H9 (cell line): Measurements from ENCODE around the gene SAP25. TPM values are rescaled to one million over a fixed set of nuclear protein-coding genes. Genes with fewer than 3 reads are reported as not detected.

Experiments used
- DNase-seq: peaks from one replicate; pipeline ENCODE4 v3.0.0-alpha.2; 2017
- H2AFZ ChIP-seq: one replicate; pipeline ENCODE4 v1.6.1; 2013; ENCODE audit warnings: mild to moderate bottlenecking, low read length, control low read depth, moderate library complexity
- H2AK5ac ChIP-seq: 2 replicates; pipeline ENCODE4 v1.6.1; 2013; ENCODE audit warnings: low read length, control low read depth, mixed read lengths; ENCODE audit not compliant: insufficient read length
- H2BK120ac ChIP-seq: one replicate; pipeline ENCODE4 v1.6.1; 2013; ENCODE audit warnings: low read depth, mild to moderate bottlenecking, low read length, control low read depth, inconsistent platforms; ENCODE audit not compliant: poor library complexity, severe bottlenecking
- H2BK12ac ChIP-seq: 2 replicates; pipeline ENCODE4 v1.6.1; 2013; ENCODE audit warnings: low read length, control low read depth, mixed read lengths, low read depth; ENCODE audit not compliant: insufficient read length
- H2BK15ac ChIP-seq: 2 replicates; pipeline ENCODE4 v1.6.1; 2013; ENCODE audit warnings: low read depth, low read length, control low read depth
- H2BK20ac ChIP-seq: one replicate; pipeline ENCODE4 v1.6.1; 2013; ENCODE audit warnings: low read depth, mild to moderate bottlenecking, low read length, control low read depth, inconsistent platforms; ENCODE audit not compliant: poor library complexity, severe bottlenecking
- H2BK5ac ChIP-seq: 2 replicates; pipeline ENCODE4 v1.6.1; 2013; ENCODE audit warnings: low read length, control low read depth, mixed read lengths; ENCODE audit not compliant: insufficient read length
- H3K14ac ChIP-seq: 2 replicates; pipeline ENCODE4 v1.6.1; 2013; ENCODE audit warnings: low read length, control low read depth; ENCODE audit not compliant: insufficient read depth
- H3K18ac ChIP-seq: 2 replicates; pipeline ENCODE4 v1.6.1; 2013; ENCODE audit warnings: low read depth, mild to moderate bottlenecking, mixed read lengths, low read length, control low read depth; ENCODE audit not compliant: insufficient read length
- H3K23ac ChIP-seq: 2 replicates; pipeline ENCODE4 v1.6.1; 2013; ENCODE audit warnings: low read length, control low read depth, mixed read lengths, low read depth; ENCODE audit not compliant: insufficient read length
- H3K23me2 ChIP-seq: 2 replicates; pipeline ENCODE4 v1.6.1; 2013; ENCODE audit warnings: low read depth, mild to moderate bottlenecking, mixed read lengths, low read length, control low read depth; ENCODE audit not compliant: insufficient read length, poor library complexity, severe bottlenecking
- H3K27ac ChIP-seq: 2 replicates; pipeline ENCODE4 v1.5.1; 2013; ENCODE audit warnings: low read length, control low read depth, mixed read lengths, low read depth; ENCODE audit not compliant: insufficient read length
- H3K27me3 ChIP-seq: 2 replicates; pipeline ENCODE4 v1.6.1; 2013; ENCODE audit warnings: low read length, control low read depth, inconsistent platforms; ENCODE audit not compliant: insufficient read depth
- H3K4ac ChIP-seq: 2 replicates; pipeline ENCODE4 v1.6.1; 2013; ENCODE audit warnings: low read depth, mild to moderate bottlenecking, control low read depth, inconsistent platforms, low read length, moderate library complexity
- H3K4me1 ChIP-seq: 2 replicates; pipeline ENCODE4 v1.6.1; 2013; ENCODE audit warnings: low read length, control low read depth, inconsistent platforms; ENCODE audit not compliant: insufficient read depth
- H3K4me2 ChIP-seq: 2 replicates; pipeline ENCODE4 v1.6.1; 2013; ENCODE audit warnings: low read length, control low read depth, mixed read lengths; ENCODE audit not compliant: insufficient read length, insufficient read depth
- H3K56ac ChIP-seq: 2 replicates; pipeline ENCODE4 v1.6.1; 2013; ENCODE audit warnings: low read depth, mild to moderate bottlenecking, mixed read lengths, low read length, control low read depth; ENCODE audit not compliant: insufficient read length
- H3K79me1 ChIP-seq: 2 replicates; pipeline ENCODE4 v1.6.1; 2013; ENCODE audit warnings: low read depth, mild to moderate bottlenecking, moderate library complexity, low read length, control low read depth, inconsistent platforms; ENCODE audit not compliant: insufficient read depth, poor library complexity, severe bottlenecking
- H3K79me2 ChIP-seq: 2 replicates; pipeline ENCODE4 v1.6.1; 2013; ENCODE audit warnings: low read length, control low read depth, inconsistent platforms; ENCODE audit not compliant: insufficient read depth
- H3K9ac ChIP-seq: 2 replicates; pipeline ENCODE4 v1.6.1; 2013; ENCODE audit warnings: low read length, control low read depth, mixed read lengths; ENCODE audit not compliant: insufficient read length; ENCODE audit errors: extremely low read depth
- H3K9me3 ChIP-seq: one replicate; pipeline ENCODE4 v1.6.1; 2013; ENCODE audit warnings: low read depth, low read length, inconsistent platforms; ENCODE audit not compliant: control insufficient read depth
- H3T11ph ChIP-seq: one replicate; pipeline ENCODE4 v1.6.1; 2013; ENCODE audit warnings: mild to moderate bottlenecking, low read length, control low read depth, inconsistent platforms
- H4K20me1 ChIP-seq: one replicate; pipeline ENCODE4 v1.6.1; 2013; ENCODE audit not compliant: control insufficient read depth, insufficient read length, insufficient read depth
- H4K5ac ChIP-seq: 2 replicates; pipeline ENCODE4 v1.6.1; 2013; ENCODE audit warnings: low read depth, mild to moderate bottlenecking, mixed read lengths, low read length, control low read depth; ENCODE audit not compliant: insufficient read length
- H4K8ac ChIP-seq: replicated peaks from 2 replicates; pipeline ENCODE4 v1.6.1; 2013; ENCODE audit warnings: low read length, control low read depth, mixed read lengths, low read depth; ENCODE audit not compliant: insufficient read length
- H4K91ac ChIP-seq: 2 replicates; pipeline ENCODE4 v1.6.1; 2013; ENCODE audit warnings: low read depth, mild to moderate bottlenecking, moderate library complexity, mixed read lengths, low read length, control low read depth; ENCODE audit not compliant: insufficient read length
- H3K27ac Mint-ChIP-seq, 3 experiments: 2 replicates in 2 of 3; 3 replicates in 1 of 3; pipeline ENCODE4 v1.8.0; 2020 to 2021; ENCODE audit warnings: mixed read lengths in 3 of 3, mild to moderate bottlenecking in 1 of 3, moderate library complexity in 1 of 3
- H3K27me3 Mint-ChIP-seq: 2 replicates; pipeline ENCODE4 v1.8.0; 2021; ENCODE audit warnings: low read depth, mild to moderate bottlenecking, moderate library complexity, mixed read lengths
- H3K36me3 Mint-ChIP-seq, 3 experiments: 2 replicates in 2 of 3; 3 replicates in 1 of 3; pipeline ENCODE4 v1.8.0; 2020 to 2021; ENCODE audit warnings: low read depth in 3 of 3, mixed read lengths in 3 of 3; ENCODE audit not compliant: insufficient read depth in 1 of 3
- H3K4me1 Mint-ChIP-seq, 2 experiments: 2 replicates each; pipeline ENCODE4 v1.8.0; 2020; ENCODE audit warnings: mixed read lengths in 2 of 2
- H3K4me3 Mint-ChIP-seq, 2 experiments: 2 replicates in 1 of 2; 3 replicates in 1 of 2; pipeline ENCODE4 v1.8.0; 2020 to 2021; ENCODE audit warnings: mild to moderate bottlenecking in 2 of 2, mixed read lengths in 2 of 2, moderate library complexity in 1 of 2
- H3K9me3 Mint-ChIP-seq, 2 experiments: 2 replicates in 1 of 2; 3 replicates in 1 of 2; pipeline ENCODE4 v1.8.0; 2020; ENCODE audit warnings: mild to moderate bottlenecking in 2 of 2, mixed read lengths in 2 of 2, moderate library complexity in 1 of 2
- WGBS: extraction: QIAGEN DNeasy Blood & Tissue Kit; methylation state at CpG from one replicate; pipeline ENCODE4 v1.1.7; 2013; ENCODE audit warnings: missing lambda C conversion rate, low lambda C conversion rate, mixed read lengths; ENCODE audit not compliant: insufficient read length; ENCODE audit errors: extremely low coverage; 5-methylcytosine and 5-hydroxymethylcytosine counted together
- total RNA-seq: library from RNA; stranded (reverse); gene quantifications from 2 replicates; pipeline ENCODE4 v1.2.1, GENCODE V29; 2021
- TF ChIP-seq, protein P1 (sequence below): fragments of 200-600 bp; sonication (generic); conservative IDR thresholded peaks from 3 replicates; pipeline ENCODE4 v1.8.0; 2021; ENCODE audit warnings: antibody characterized with exemption, mild to moderate bottlenecking

SAP25 gene
- total RNA-seq, 1 experiment from 2014 or later = 4.2 TPM

DNA sequence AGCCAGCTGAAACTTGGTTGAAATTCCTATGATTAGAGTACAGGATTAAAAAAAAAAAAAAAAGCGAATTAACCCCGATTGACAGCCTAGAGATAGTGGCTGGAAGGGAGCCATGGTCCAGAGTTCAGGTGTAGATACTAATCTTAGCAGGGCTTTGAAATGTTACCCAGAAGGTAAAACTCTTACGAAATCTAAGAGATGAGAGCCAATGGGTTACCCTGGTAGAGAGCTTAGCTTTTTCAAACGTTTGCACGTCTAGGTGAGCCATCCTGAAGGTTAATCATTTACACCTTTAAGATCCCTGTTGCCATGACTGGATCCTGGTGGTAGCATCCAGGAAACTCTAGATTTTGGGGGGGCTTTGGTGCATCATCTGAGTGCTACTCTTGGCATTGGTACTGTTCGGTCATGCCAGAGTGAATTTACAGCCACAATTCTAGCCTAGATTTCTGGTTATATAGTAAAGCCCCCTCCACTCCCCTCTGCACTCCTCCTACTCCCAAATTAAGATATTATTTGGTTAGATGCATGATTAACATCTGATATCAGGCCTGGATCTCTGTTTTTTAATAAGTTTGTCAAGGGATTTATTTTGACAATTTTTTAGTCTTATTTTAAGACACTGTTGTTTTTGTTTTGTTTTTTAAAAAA is 33.5 kb downstream of the SAP25 start:
- Histone ChIP-seq H3K4ac (no peak overlapping the region), H3K18ac (no peak overlapping the region), H3K27me3 (no peaks in the 10 kb centered on the region; the same call in 1 of the 2 replicates), H3K79me1 (no peaks in the 10 kb centered on the region), H3K14ac (no peak overlapping the region), H4K20me1 (no peaks in the 10 kb centered on the region), H3T11ph (no peak overlapping the region), H3K4me2 (peak overlapping the region; percentile 96), H3K79me2 (no peaks in the 10 kb centered on the region), H3K4me1 (peaks cover 9% of the 10 kb centered on the region), H4K8ac (no peak overlapping the region), H2BK15ac (no peak overlapping the region), H3K23ac (no peak overlapping the region), H2BK12ac (no peak overlapping the region), H2BK5ac (no peak overlapping the region), H3K9ac (peak overlapping the region; percentile 65), H3K27ac (no peak overlapping the region), H2BK20ac (no peak overlapping the region), H4K5ac (no peak overlapping the region), H3K9me3 (no peaks in the 10 kb centered on the region), H4K91ac (no peak overlapping the region), H3K56ac (no peak overlapping the region), H2BK120ac (no peak overlapping the region), H2AK5ac (no peak overlapping the region), H2AFZ (no peak overlapping the region), H3K23me2 (peaks cover 11% of the 10 kb centered on the region)
- no peaks in the 10 kb centered on the region for H3K36me3 Mint-ChIP-seq
- TF ChIP-seq, protein P1, sequence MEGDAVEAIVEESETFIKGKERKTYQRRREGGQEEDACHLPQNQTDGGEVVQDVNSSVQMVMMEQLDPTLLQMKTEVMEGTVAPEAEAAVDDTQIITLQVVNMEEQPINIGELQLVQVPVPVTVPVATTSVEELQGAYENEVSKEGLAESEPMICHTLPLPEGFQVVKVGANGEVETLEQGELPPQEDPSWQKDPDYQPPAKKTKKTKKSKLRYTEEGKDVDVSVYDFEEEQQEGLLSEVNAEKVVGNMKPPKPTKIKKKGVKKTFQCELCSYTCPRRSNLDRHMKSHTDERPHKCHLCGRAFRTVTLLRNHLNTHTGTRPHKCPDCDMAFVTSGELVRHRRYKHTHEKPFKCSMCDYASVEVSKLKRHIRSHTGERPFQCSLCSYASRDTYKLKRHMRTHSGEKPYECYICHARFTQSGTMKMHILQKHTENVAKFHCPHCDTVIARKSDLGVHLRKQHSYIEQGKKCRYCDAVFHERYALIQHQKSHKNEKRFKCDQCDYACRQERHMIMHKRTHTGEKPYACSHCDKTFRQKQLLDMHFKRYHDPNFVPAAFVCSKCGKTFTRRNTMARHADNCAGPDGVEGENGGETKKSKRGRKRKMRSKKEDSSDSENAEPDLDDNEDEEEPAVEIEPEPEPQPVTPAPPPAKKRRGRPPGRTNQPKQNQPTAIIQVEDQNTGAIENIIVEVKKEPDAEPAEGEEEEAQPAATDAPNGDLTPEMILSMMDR = no peak
- no peaks in the 10 kb centered on the region; a peak in 1 of 5 replicates for H3K9me3 Mint-ChIP-seq
- no peak for DNase-seq
- no CpG with 5 or more reads among the region's 6 CpGs for WGBS
- peak overlapping the region; percentile 79 to 88 for H3K4me3 Mint-ChIP-seq
- H3K4me1 Mint-ChIP-seq = peaks cover 53 to 59% of the 10 kb centered on the region in 2 experiments
- no peak overlapping the region for H3K27ac Mint-ChIP-seq
- peaks cover 24% of the 10 kb centered on the region for H3K27me3 Mint-ChIP-seq
